Rectal smooth muscle tissue (tissue), 1 donor: Measurements from ENCODE around the gene TST.
"Not testable (repeated sequence)": the region's sequence is repeated elsewhere in the genome, so short reads cannot be mapped to it uniquely, and the experiment has no call there.

ENCODE experiments used
- H3K27ac ChIP-seq: one replicate; pipeline ENCODE4 v1.7.0; 2013; ENCODE audit warnings: low read depth, low read length, inconsistent platforms
- H3K27me3 ChIP-seq: one replicate; pipeline ENCODE4 v1.7.0; 2013; ENCODE audit warnings: low read length; ENCODE audit not compliant: control insufficient read depth, insufficient read depth
- H3K36me3 ChIP-seq: one replicate; pipeline ENCODE4 v1.7.0; 2013; ENCODE audit warnings: low read length; ENCODE audit not compliant: control insufficient read depth, insufficient read depth
- H3K4me1 ChIP-seq: one replicate; pipeline ENCODE4 v1.7.0; 2013; ENCODE audit warnings: low read length; ENCODE audit not compliant: control insufficient read depth, insufficient read depth
- H3K4me3 ChIP-seq: one replicate; pipeline ENCODE4 v1.7.0; 2013; ENCODE audit warnings: low read length
- H3K9ac ChIP-seq: one replicate; pipeline ENCODE4 v1.7.0; 2013; ENCODE audit warnings: low read length

TST gene

GRCh38 chr22:36998620-36999351 is 20.5 kb downstream of the TST start:
- Histone ChIP-seq H3K4me3 (no peak overlapping the region), H3K27me3 (no peaks in the 10 kb centered on the region), H3K4me1 (no peaks in the 10 kb centered on the region), H3K27ac (no peak overlapping the region), H3K36me3 (no peaks in the 10 kb centered on the region), H3K9ac (no peak overlapping the region)

- H3K4me1 ChIP-seq: no peaks in the 10 kb centered on the region
- no peaks in the 10 kb centered on the region for H3K27me3 ChIP-seq
- H3K9ac ChIP-seq: no peak overlapping the region
- H3K27ac ChIP-seq: no peak overlapping the region
- H3K4me3 ChIP-seq: no peak overlapping the region
- no peaks in the 10 kb centered on the region for H3K36me3 ChIP-seq
These were observed 21.5 kb downstream of the TST start for GRCh38 chr22:36997746-36998145.

DNA sequence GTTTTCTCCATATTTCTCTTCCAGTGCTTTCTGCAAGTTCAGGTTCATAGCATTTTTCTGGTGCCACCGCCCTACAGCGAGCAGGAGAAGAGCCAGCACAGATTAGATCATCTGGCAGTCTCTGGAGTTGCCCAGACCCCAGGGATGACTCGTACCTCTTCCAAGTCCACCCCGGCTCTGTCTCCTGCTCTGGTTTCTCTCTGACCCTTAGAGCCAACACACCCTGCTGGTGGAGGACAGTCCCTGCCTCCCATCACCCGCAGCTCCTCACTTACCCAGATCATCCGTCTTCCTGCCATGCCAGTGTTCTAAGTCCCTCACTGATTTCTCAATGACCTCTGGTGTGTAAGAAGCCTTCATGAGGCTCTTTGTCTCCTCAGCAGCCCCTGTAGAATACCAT is 28.0 kb downstream of the TST start:
- peaks cover 4% of the 10 kb centered on the region for H3K27me3 ChIP-seq
- no peaks in the 10 kb centered on the region for H3K4me1 ChIP-seq
- H3K9ac ChIP-seq: no peak overlapping the region
- no peaks in the 10 kb centered on the region for H3K36me3 ChIP-seq
- no peak overlapping the region for H3K4me3 ChIP-seq
- H3K27ac ChIP-seq: no peak overlapping the region

DNA sequence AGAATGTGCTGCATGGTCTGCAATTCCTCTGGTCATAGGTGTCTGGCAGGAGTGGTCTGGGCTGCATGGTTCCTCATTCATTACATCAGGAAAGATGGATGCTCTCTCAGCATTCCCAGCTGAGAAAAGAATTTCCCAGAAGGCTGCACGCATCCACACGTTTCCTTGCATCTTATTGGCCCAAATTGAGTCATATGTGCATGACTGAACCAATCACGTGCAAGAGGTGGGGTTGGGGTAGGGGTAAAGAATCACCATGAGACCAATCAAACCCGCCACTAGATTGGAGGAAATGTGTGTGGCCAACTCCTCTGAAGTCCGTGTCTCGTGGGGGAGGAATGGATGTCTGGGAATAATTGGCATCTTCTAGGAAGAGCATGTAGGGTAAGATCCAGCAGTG is 28.8 kb downstream of the TST start:
- Histone ChIP-seq H3K27me3 (peaks cover 4% of the 10 kb centered on the region), H3K9ac (no peak overlapping the region), H3K27ac (no peak overlapping the region), H3K4me3 (no peak overlapping the region), H3K4me1 (no peaks in the 10 kb centered on the region), H3K36me3 (no peaks in the 10 kb centered on the region)

DNA sequence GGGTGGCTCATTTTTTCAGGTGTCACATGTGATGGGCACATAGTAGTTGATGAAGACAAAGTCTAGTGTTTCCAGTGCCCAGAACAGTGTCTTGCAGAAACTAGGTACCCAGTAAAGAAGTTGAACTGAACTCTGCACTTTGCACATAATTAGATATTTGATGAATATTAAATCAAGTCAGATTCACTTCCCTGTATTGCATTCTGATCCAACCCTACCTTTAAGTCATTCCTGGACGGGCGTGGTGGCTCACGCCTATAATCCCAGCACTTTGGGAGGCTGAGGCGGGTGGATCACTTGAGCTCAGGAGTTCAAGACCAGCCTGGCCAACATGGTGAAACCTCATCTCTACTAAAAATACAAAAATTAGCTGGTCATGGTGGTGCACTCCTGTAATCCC is 30.2 kb downstream of the TST start:
- H3K4me3 ChIP-seq, H3K27me3 ChIP-seq, H3K27ac ChIP-seq, H3K9ac ChIP-seq, H3K4me1 ChIP-seq, H3K36me3 ChIP-seq: not testable (repeated sequence)

GRCh38 chr22:36988075-36988832 is 31.0 kb downstream of the TST start:
- H3K9ac ChIP-seq: no peak overlapping the region
- no peak overlapping the region for H3K27ac ChIP-seq
- H3K36me3 ChIP-seq: no peaks in the 10 kb centered on the region
- peaks cover 4% of the 10 kb centered on the region for H3K27me3 ChIP-seq
- H3K4me1 ChIP-seq: no peaks in the 10 kb centered on the region
- H3K4me3 ChIP-seq: no peak overlapping the region

- Histone ChIP-seq H3K9ac (no peak overlapping the region), H3K4me1 (no peaks in the 10 kb centered on the region), H3K4me3 (no peak overlapping the region), H3K27ac (no peak overlapping the region), H3K27me3 (peaks cover 3% of the 10 kb centered on the region), H3K36me3 (no peaks in the 10 kb centered on the region)
These were observed 32.9 kb downstream of the TST start for GRCh38 chr22:36986242-36986821.

GRCh38 chr22:36985211-36985889 is 33.9 kb downstream of the TST start:
- no peak overlapping the region for H3K4me3 ChIP-seq
- H3K4me1 ChIP-seq: no peaks in the 10 kb centered on the region
- no peaks in the 10 kb centered on the region for H3K27me3 ChIP-seq
- no peak overlapping the region for H3K9ac ChIP-seq
- no peak overlapping the region for H3K27ac ChIP-seq
- no peaks in the 10 kb centered on the region for H3K36me3 ChIP-seq

GRCh38 chr22:36982136-36982535 is 37.1 kb downstream of the TST start:
- H3K4me1 ChIP-seq: no peaks in the 10 kb centered on the region
- no peaks in the 10 kb centered on the region for H3K27me3 ChIP-seq
- no peak overlapping the region for H3K9ac ChIP-seq
- H3K27ac ChIP-seq: no peak overlapping the region
- no peak overlapping the region for H3K4me3 ChIP-seq
- H3K36me3 ChIP-seq: no peaks in the 10 kb centered on the region

- H3K4me3 ChIP-seq: no peak overlapping the region
- H3K9ac ChIP-seq: no peak overlapping the region
- no peaks in the 10 kb centered on the region for H3K27me3 ChIP-seq
- H3K36me3 ChIP-seq: no peaks in the 10 kb centered on the region
- no peak overlapping the region for H3K27ac ChIP-seq
- H3K4me1 ChIP-seq: no peaks in the 10 kb centered on the region
These were observed 37.9 kb downstream of the TST start for GRCh38 chr22:36981247-36981775.

DNA sequence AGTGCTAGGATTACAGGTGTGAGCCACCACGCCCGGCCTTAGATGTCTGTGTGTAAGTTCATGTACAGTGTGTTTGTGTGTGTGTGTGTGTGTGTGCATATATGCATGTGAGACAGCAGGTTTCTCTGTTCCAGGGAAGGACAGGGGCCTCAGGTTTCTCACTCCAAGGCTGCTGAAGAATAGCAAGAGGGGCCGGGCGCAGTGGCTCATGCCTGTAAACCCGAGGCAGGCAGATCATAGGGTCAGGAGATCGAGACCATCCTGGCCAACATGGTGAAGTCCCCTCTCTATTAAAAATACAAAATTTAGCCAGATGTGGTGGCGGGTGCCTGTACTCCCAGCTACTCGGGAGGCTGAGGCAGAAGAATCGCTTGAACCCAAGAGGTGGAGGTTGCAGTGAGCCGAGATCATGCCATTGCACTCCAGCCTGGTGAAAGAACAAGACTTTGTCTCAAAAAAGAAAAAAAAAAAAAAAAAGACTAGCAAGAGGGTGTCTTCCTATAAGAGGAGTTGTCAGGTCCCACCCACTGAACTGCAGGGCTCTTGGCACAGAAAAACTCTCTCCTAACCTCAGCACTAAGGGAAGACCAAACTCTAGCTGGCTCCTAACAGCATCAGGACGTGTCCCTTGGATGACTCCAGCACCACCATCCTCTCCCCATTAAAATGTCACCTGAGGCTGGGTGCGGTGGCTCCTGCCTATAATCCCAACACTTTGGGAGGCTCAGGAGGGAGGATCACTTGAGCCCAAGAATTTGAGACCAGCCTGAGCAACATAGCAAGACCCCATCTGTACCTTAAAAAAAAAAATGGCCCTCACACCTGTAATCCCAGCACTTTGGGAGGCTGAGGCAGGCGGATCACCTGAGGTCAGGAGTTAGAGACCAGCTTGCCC is 40.0 kb downstream of the TST start:
- H3K9ac ChIP-seq: no peak overlapping the region
- no peak overlapping the region for H3K27ac ChIP-seq
- no peaks in the 10 kb centered on the region for H3K36me3 ChIP-seq
- no peaks in the 10 kb centered on the region for H3K4me1 ChIP-seq
- no peaks in the 10 kb centered on the region for H3K27me3 ChIP-seq
- H3K4me3 ChIP-seq: no peak overlapping the region
